PFSK-1 (cell line): Measurements from ENCODE around the gene TPMT.

Experiments
- FOXP2 ChIP-seq: optimal IDR thresholded peaks from 2 replicates; pipeline ENCODE3; 2011; ENCODE audit warnings: borderline replicate concordance, control low read depth, inconsistent platforms; ENCODE audit not compliant: insufficient read depth; ENCODE audit errors: extremely low read length, extremely low read depth
- POLR2AphosphoS5 ChIP-seq: IDR thresholded peaks from 2 replicates; pipeline ENCODE4 v1.6.1; 2012; ENCODE audit warnings: low read depth, mild to moderate bottlenecking, control low read depth, low read length, moderate library complexity
- REST ChIP-seq, 2 experiments: IDR thresholded peaks; 2 replicates each; pipeline versions ENCODE4 v1.6.1 to v1.8.0; 2011 to 2012; ENCODE audit warnings: low read depth in 2 of 2, low read length in 2 of 2, control low read depth in 1 of 2, inconsistent platforms in 1 of 2, mild to moderate bottlenecking in 1 of 2, moderate library complexity in 1 of 2; ENCODE audit not compliant: insufficient read depth in 1 of 2
- SIN3A ChIP-seq: IDR thresholded peaks from 2 replicates; pipeline ENCODE4 v1.6.1; 2012; ENCODE audit warnings: mild to moderate bottlenecking, low read length, moderate library complexity, borderline replicate concordance; ENCODE audit not compliant: insufficient read depth
- TAF1 ChIP-seq: IDR thresholded peaks from 2 replicates; pipeline ENCODE4 v1.6.1; 2012; ENCODE audit warnings: low read length, control low read depth, borderline replicate concordance; ENCODE audit not compliant: insufficient read depth

Gene TPMT

DNA sequence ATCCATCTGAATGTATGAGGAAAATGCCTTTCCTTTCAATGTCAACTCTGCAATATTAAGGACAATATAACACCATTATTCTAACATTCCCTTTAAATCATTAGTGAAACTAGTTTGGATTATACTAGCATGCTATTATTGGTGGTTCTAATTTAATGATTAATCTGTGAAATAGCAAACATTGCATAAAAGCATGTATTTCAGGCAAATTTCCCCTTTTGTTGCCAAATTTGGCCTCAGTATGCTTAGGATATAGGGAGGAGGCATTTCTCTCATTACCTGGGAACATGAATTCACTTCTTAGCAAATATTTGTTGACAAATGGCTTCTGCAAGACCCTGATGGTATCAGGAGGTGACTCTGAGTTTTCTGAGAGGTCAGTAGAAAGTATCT is 1.6 kb downstream of the TPMT start:
- no peak for TF ChIP-seq SIN3A
- no peak for TF ChIP-seq TAF1
- TF ChIP-seq POLR2AphosphoS5: no peak
- no peak for TF ChIP-seq REST (IDR thresholded peaks at IDR 0.05; ENCODE audit: insufficient read depth in 1 of 2, low read depth in 2 of 2, low read length in 2 of 2)
- TF ChIP-seq FOXP2: no peak

GRCh38 chr6:18151801-18152200 is 3.1 kb downstream of the TPMT start:
- TF ChIP-seq TAF1 (no peak), SIN3A (no peak), REST (IDR thresholded peaks at IDR 0.05; ENCODE audit: insufficient read depth in 1 of 2, low read depth in 2 of 2, low read length in 2 of 2) (no peak), FOXP2 (no peak), POLR2AphosphoS5 (no peak)

- TF ChIP-seq FOXP2 (no peak), TAF1 (no peak), POLR2AphosphoS5 (no peak), SIN3A (no peak), REST (IDR thresholded peaks at IDR 0.05; ENCODE audit: insufficient read depth in 1 of 2, low read depth in 2 of 2, low read length in 2 of 2) (no peak)
Observed at GRCh38 chr6:18148304-18149025, 6.4 kb downstream of the TPMT start.

DNA sequence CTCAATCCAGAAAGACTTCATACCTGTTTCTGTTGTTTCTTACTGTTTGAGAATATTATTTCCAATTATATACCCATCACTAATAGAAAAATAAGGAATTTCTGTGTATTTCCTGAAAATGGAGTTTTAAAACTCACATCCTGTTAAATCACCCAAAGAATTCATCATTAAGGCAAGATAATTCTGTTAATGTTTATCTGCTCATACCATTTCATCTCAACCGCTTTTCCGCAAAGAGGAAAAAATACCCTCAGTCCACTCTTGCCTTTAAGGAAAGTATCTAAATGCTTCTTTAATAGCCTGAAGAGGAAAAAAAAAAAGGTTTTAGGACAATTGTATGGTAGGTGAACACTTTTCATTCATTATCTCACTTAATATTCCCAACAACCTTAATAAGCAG is 7.3 kb downstream of the TPMT start:
- no peak for TF ChIP-seq POLR2AphosphoS5
- no peak for TF ChIP-seq REST (IDR thresholded peaks at IDR 0.05; ENCODE audit: insufficient read depth in 1 of 2, low read depth in 2 of 2, low read length in 2 of 2)
- TF ChIP-seq FOXP2: no peak
- TF ChIP-seq TAF1: no peak
- TF ChIP-seq SIN3A: no peak

- no peak for TF ChIP-seq POLR2AphosphoS5
- no peak for TF ChIP-seq FOXP2
- no peak for TF ChIP-seq SIN3A
- TF ChIP-seq TAF1: no peak
- no peak for TF ChIP-seq REST (IDR thresholded peaks at IDR 0.05; ENCODE audit: insufficient read depth in 1 of 2, low read depth in 2 of 2, low read length in 2 of 2)
Observed at GRCh38 chr6:18147160-18147559, 7.7 kb downstream of the TPMT start.
